Keratinocyte (primary cell): ENCODE results near the gene GSK3A.

ENCODE experiments used
- CTCF ChIP-seq, 3 experiments: IDR thresholded peaks in 1 of 3; conservative IDR thresholded peaks in 1 of 3; optimal IDR thresholded peaks in 1 of 3; 2 replicates in 2 of 3; 3 replicates in 1 of 3; pipeline versions ENCODE3 to v1.5.1; 2011; ENCODE audit warnings: low read length in 3 of 3, mild to moderate bottlenecking in 3 of 3, moderate library complexity in 2 of 3, control low read depth in 1 of 3, inconsistent platforms in 1 of 3; ENCODE audit not compliant: insufficient read depth in 2 of 3; ENCODE audit errors: extremely low read depth in 1 of 3
- EZH2 ChIP-seq: IDR thresholded peaks from one replicate; pipeline ENCODE4 v1.6.1; 2012; ENCODE audit warnings: inconsistent platforms, mild to moderate bottlenecking, low read length, moderate library complexity

DNA sequence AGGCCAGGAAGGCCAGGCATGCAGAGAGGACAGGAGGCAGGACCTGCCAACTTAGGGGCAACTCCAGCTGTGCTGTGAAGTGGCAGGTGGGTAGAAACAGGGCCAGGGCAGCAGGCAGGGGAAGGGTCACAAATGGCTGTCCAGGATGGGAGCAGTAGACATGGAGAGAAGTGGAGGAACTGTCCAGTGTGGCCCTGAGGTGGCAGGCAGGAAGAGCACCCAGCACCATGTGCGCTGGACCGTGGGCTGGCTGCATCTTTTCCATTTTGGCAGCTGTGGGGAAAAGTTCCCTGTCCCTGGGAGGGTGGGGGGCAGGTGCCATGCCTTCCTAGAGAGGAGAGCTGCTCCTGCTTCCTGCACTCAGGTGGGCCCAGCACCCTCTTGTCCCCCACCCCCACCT lies 38.7 kb downstream of the GSK3A start:
- TF ChIP-seq CTCF (optimal IDR thresholded peaks at IDR 0.05 in 1 of 3, IDR thresholded peaks at IDR 0.05 in 1 of 3, conservative IDR thresholded peaks at IDR 0.05 in 1 of 3; ENCODE audit: extremely low read depth in 1 of 3, insufficient read depth in 2 of 3, low read length in 3 of 3) (no peak), EZH2 (no peak)
